ENCODE data around the gene PRIM1.
"Not testable (repeated sequence)": the region's sequence is repeated elsewhere in the genome, so short reads cannot be mapped to it uniquely, and the experiment has no call there.

The PRIM1 gene

DNA sequence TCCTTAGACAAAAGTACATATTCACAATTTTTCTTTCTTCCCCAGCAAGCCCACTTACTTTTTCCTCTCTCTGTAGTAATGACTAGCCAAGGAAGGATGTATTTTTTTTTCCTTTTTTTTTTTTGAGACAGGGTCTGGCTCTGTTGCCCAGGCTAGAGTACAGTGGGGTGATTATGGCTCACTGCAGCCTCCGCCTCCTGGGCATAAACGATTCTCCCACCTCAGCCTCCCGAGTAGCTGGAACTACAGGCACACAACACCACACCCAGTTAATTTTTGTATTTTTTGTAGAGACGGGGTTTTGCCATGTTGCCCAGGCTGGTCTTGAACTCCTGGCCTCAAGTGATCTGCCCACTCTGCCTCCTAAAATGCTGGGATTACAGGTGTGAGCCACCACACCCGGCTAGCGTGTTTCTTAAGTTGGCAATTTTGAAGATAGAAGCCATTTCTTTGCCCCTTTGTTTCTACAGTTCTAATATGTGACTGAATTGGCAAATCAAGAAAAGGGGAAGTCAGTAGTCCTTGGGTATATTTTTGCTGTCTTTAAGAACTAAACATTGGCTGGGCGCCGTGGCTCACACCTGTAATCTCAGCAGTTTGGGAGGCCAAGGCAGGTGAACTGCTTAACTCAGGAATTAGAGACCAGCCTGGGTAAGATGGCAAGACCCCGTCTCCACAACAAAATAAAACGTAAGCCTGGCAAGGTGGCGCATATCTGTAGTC is 23.8 kb downstream of the PRIM1 start:
- no peak for FAIRE-seq
- DNase-seq (ENCODE audit: insufficient read length, low spot score) = no peak
- TF ChIP-seq SPI1 (IDR thresholded peaks at IDR 0.05; ENCODE audit: low read depth, low read length) = peak; percentile 54; the same call in 1 of the 2 replicates
- TF ChIP-seq POU2F2 (IDR thresholded peaks at IDR 0.05; ENCODE audit: low read depth, low read length) = no peak

DNA sequence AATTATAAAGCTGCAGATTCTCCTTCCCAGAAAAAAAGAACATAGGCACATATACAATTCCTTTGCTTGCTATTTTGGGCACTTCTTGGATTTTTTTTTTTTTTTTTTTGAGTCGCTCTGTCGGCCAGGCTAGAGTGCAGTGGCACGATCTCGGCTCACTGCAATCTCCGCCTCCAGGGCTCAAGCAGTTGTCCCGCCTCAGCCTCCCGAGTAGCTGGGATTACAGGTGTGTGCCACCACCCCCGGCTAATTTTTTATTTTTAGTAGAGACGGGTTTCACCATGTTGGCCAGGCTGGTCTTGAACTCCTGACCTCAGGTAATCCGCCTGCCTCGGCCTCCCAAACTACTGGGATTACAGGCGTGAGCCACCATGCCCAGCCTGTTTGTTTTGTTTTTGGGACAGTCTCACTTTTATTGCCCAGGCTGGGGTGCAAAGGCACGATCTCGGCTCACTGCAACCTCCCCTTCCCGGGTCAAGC is 25.9 kb downstream of the PRIM1 start:
- not testable (repeated sequence) for DNase-seq (ENCODE audit: insufficient read length, low spot score)

DNA sequence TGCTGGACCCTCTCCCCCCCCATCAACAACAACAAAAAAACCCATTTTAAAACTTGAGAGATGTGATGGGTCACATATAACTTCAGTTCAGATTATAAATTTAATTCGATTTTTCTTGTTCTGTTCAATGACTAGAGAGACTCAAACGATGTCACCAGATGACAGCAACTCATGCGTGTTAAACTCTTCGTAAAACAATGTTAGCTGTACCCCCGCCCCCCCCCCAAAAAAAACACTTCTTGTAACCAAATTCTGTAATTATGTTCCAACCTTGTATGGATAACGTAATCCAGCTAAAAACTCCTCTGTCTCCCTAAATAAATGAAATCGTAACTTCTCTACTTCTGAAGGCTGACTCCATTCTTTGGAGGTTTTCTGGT is 26.4 kb downstream of the PRIM1 start:
- TF ChIP-seq POLR2AphosphoS5 (IDR thresholded peaks at IDR 0.05; ENCODE audit: low read depth, low read length) (no peak), SPI1 (IDR thresholded peaks at IDR 0.05; ENCODE audit: low read depth, low read length) (no peak), POLR2A (IDR thresholded peaks at IDR 0.05; ENCODE audit: low read depth, low read length) (no peak), POU2F2 (IDR thresholded peaks at IDR 0.05; ENCODE audit: low read depth, low read length) (no peak), PAX5 (IDR thresholded peaks at IDR 0.05; ENCODE audit: insufficient read depth, low read length, severe bottlenecking) (no peak), TAF1 (IDR thresholded peaks at IDR 0.05; ENCODE audit: low read depth, low read length) (no peak)
- DNase-seq (ENCODE audit: insufficient read length, low spot score) (no peak), FAIRE-seq (no peak)

More for the DNA sequence above, 25.9 kb downstream of the PRIM1 start:
- not testable (repeated sequence) for FAIRE-seq

DNA sequence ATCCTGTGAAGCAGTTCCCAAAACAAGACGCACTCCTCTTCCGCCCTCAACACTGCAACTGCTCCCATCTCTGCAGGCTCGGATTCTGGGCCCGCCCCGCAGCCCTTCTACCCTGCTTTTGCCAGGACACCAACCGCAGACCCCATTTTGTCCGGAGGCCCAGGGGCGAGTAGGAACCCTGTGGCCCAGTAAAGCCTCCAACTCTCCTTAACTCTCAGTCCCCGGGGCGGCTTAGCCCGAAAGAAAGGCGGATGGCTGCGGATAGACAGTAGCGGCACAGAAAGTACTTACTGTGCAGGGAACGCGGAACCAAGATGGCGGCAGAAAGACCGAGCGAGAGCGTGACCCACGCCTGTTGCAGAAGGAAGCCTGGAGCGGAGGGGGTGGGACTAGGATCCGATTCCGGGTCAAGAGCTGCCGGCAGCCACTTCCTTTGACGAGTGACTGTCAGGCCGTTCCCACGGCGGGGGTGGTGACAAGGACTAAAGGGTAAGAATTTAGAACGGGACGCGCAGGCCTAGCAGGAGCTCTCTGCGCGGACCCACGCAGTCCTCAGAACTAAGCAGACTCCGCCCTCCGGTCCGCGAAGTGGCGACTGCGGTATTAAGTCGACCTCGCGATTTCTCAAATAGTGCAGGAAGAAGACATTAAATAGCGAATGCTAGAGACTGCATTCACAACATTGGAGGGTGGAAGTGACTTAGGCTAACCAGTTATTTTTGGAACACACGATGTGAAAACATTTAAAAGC is 27.0 kb downstream of the PRIM1 start, which contains the start of gene NACA:
Gene NACA, minus strand, starts transcription at position 328 of the 751 bp plus-strand sequence. CDS start 778 bp downstream, outside the sequence.
- peak; percentile 92 for DNase-seq (ENCODE audit: insufficient read length, low spot score)
- FAIRE-seq = peak; percentile 97
- peak; percentile 98 for TF ChIP-seq POLR2AphosphoS5 (IDR thresholded peaks at IDR 0.05; ENCODE audit: low read depth, low read length)
- no peak for TF ChIP-seq PAX5 (IDR thresholded peaks at IDR 0.05; ENCODE audit: insufficient read depth, low read length, severe bottlenecking)
- TF ChIP-seq POU2F2 (IDR thresholded peaks at IDR 0.05; ENCODE audit: low read depth, low read length) = peak; percentile 55
- TF ChIP-seq POLR2A (IDR thresholded peaks at IDR 0.05; ENCODE audit: low read depth, low read length) = peak; percentile 98
- no peak; the same call in none of the 2 replicates for TF ChIP-seq SPI1 (IDR thresholded peaks at IDR 0.05; ENCODE audit: low read depth, low read length)
- TF ChIP-seq TAF1 (IDR thresholded peaks at IDR 0.05; ENCODE audit: low read depth, low read length) = peak; percentile 96

DNA sequence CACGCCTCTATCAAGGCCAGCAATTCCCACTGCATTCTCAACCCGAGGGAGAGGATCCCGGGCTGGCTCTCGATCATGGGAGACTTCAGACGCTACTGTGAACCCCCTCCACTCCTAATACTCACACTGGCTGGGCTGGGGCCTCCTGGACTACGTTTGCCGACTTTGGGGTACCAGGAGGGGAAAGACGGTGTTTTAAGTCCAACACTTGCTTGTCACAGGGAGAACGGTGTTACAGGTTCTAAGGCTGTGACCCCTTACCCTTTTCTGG is 27.5 kb downstream of the PRIM1 start:
- FAIRE-seq = no peak
- TF ChIP-seq POLR2AphosphoS5 (IDR thresholded peaks at IDR 0.05; ENCODE audit: low read depth, low read length) = no peak
- TF ChIP-seq SPI1 (IDR thresholded peaks at IDR 0.05; ENCODE audit: low read depth, low read length) = no peak
- TF ChIP-seq POLR2A (IDR thresholded peaks at IDR 0.05; ENCODE audit: low read depth, low read length) = no peak
- TF ChIP-seq POU2F2 (IDR thresholded peaks at IDR 0.05; ENCODE audit: low read depth, low read length) = no peak
- no peak for TF ChIP-seq TAF1 (IDR thresholded peaks at IDR 0.05; ENCODE audit: low read depth, low read length)
- TF ChIP-seq PAX5 (IDR thresholded peaks at IDR 0.05; ENCODE audit: insufficient read depth, low read length, severe bottlenecking) = no peak
- no peak for DNase-seq (ENCODE audit: insufficient read length, low spot score)

DNA sequence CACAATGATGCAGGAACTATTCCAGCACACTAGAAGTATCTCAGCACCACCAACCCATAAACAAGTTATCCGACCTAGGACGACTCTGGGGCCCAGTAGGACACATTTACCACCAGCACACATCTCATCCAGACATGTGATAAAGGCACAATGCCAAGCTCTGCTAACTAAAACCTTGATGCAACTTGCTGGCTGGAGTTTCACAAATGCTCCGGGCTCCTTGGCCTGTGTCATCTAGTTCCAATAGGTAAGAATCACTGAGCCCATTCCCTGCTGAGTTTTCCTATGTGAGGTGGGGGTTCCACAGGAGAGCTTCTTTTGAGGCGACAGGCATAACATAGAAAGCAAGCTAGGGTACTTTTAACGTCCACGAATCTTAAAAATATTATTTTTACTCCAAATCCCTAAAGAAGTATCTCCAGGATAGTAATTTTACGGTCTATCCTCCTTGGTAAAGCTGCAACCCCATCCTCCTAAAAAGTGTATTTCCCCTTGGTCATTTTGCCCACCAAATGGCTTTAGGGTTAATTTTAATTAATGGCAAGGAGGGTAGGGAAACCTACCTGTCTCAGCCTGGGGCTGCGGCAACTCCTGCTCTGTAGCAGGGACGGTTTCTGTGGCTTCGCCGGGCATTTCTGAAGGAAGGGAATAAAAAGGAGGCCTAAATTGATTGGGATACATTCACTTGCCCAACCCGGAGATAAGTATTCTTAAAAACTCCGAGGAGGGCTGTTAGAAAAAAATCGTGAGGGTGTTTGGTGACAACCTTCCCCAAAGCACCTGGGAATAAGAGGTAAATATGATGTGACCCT is 28.0 kb downstream of the PRIM1 start:
- no peak for DNase-seq (ENCODE audit: insufficient read length, low spot score)
- no peak for TF ChIP-seq TAF1 (IDR thresholded peaks at IDR 0.05; ENCODE audit: low read depth, low read length)
- no peak; the same call in 1 of the 2 replicates for TF ChIP-seq POLR2AphosphoS5 (IDR thresholded peaks at IDR 0.05; ENCODE audit: low read depth, low read length)
- no peak for TF ChIP-seq PAX5 (IDR thresholded peaks at IDR 0.05; ENCODE audit: insufficient read depth, low read length, severe bottlenecking)
- no peak for TF ChIP-seq SPI1 (IDR thresholded peaks at IDR 0.05; ENCODE audit: low read depth, low read length)
- no peak for TF ChIP-seq POLR2A (IDR thresholded peaks at IDR 0.05; ENCODE audit: low read depth, low read length)
- TF ChIP-seq POU2F2 (IDR thresholded peaks at IDR 0.05; ENCODE audit: low read depth, low read length) = no peak
- no peak for FAIRE-seq

DNA sequence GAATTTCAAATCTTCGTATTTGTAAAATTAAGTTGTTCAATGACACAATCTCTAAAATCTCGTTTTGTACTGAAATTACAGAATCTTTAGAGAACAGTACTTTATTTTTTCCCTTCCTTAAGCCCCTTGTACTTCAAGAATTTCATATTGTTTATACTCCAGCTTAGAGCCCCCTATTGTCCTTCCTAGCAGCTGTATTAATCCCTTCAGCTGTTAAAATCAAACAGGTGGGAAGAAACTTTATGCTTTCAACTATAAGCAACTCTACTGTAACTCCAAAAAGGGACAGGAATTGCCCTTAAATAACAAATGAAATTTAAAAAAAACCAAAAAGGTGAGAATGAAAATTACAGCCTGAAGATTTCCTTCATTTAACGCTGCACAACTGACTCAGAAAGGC is 28.8 kb downstream of the PRIM1 start:
- FAIRE-seq (no peak), DNase-seq (ENCODE audit: insufficient read length, low spot score) (no peak)
- TF ChIP-seq POLR2AphosphoS5 (IDR thresholded peaks at IDR 0.05; ENCODE audit: low read depth, low read length) (no peak), POLR2A (IDR thresholded peaks at IDR 0.05; ENCODE audit: low read depth, low read length) (no peak), POU2F2 (IDR thresholded peaks at IDR 0.05; ENCODE audit: low read depth, low read length) (no peak), TAF1 (IDR thresholded peaks at IDR 0.05; ENCODE audit: low read depth, low read length) (no peak), SPI1 (IDR thresholded peaks at IDR 0.05; ENCODE audit: low read depth, low read length) (no peak), PAX5 (IDR thresholded peaks at IDR 0.05; ENCODE audit: insufficient read depth, low read length, severe bottlenecking) (no peak)

DNA sequence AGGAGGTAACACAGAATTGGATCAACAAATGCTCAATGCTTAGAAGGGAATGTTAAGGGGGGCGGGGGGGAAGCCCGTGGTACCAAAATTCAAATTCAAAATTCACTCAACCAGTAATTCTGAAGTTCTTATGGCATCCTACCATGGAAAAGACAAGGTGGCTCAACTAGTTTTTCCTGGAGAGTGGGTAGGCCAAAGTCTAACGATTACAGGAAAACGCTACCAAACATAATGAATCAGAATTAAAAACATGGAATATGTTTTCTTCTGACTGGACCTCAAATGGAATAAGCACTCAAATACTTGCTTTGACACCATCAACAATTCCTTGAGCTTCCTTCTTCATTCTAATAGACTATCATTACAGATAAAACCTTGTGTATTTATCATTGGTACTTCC is 29.3 kb downstream of the PRIM1 start:
- TF ChIP-seq PAX5 (IDR thresholded peaks at IDR 0.05; ENCODE audit: insufficient read depth, low read length, severe bottlenecking) (no peak), POLR2A (IDR thresholded peaks at IDR 0.05; ENCODE audit: low read depth, low read length) (peak; percentile 29; the same call in 1 of the 2 replicates)
- FAIRE-seq (no peak), DNase-seq (ENCODE audit: insufficient read length, low spot score) (no peak)

DNA sequence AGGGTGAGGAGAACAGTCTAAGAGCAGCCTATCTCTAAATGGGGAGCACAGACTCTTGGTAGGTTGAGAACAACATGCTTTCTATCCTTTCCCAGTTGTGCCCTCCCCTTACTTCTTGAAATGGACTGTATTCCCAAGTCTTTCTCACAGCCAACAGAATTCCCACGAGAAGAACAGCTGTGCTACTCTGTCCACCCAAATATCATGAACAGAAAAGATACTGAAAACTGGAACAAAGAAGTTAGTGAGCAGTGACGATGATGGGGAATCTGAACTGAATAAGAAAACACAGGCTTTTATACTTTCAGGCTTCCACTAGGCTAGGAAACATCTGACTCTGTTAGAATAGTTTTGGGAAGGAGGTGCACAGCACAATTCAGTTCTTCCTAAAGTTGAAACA is 30.4 kb downstream of the PRIM1 start:
- FAIRE-seq (no peak), DNase-seq (ENCODE audit: insufficient read length, low spot score) (no peak)
- no peak for TF ChIP-seq PAX5 (IDR thresholded peaks at IDR 0.05; ENCODE audit: insufficient read depth, low read length, severe bottlenecking)
- TF ChIP-seq TAF1 (IDR thresholded peaks at IDR 0.05; ENCODE audit: low read depth, low read length) = no peak
- TF ChIP-seq POLR2A (IDR thresholded peaks at IDR 0.05; ENCODE audit: low read depth, low read length) = no peak
- no peak for TF ChIP-seq POU2F2 (IDR thresholded peaks at IDR 0.05; ENCODE audit: low read depth, low read length)
- no peak for TF ChIP-seq POLR2AphosphoS5 (IDR thresholded peaks at IDR 0.05; ENCODE audit: low read depth, low read length)
- TF ChIP-seq SPI1 (IDR thresholded peaks at IDR 0.05; ENCODE audit: low read depth, low read length) = no peak
